Tibial artery (tissue), 4 donors: ENCODE measurements around the gene PHLDB2.

ENCODE experiments used
- DNase-seq, 2 donors: peaks; one replicate each; pipeline ENCODE4 v3.0.0-alpha.2; 2019
- H3K27ac ChIP-seq, 2 donors: fragments of 200-600 bp; sonication (generic) in 1 of 2; 1 replicate in 1 of 2; 2 replicates in 1 of 2; pipeline ENCODE4 v1.5.1; 2018 to 2019; ENCODE audit warnings: mild to moderate bottlenecking in 1 of 2
- H3K27me3 ChIP-seq, 2 donors: fragments of 200-600 bp; sonication (generic) in 1 of 2; one replicate each; pipeline versions ENCODE4 v1.5.1 to v1.6.0; 2016 to 2019
- H3K36me3 ChIP-seq, 3 donors: fragments of 200-600 bp; sonication (generic) in 2 of 3; one replicate each; pipeline ENCODE4 v1.5.1; 2016 to 2019; ENCODE audit warnings: mild to moderate bottlenecking in 2 of 3
- H3K4me1 ChIP-seq, 4 donors: fragments of 200-600 bp; sonication (generic) in 2 of 4; 1 replicate in 3 of 4; 2 replicates in 1 of 4; pipeline ENCODE4 v1.5.1; 2016 to 2019
- H3K4me3 ChIP-seq, 2 donors: fragments of 200-600 bp; sonication (generic) in 1 of 2; 1 replicate in 1 of 2; 2 replicates in 1 of 2; pipeline ENCODE4 v1.5.1; 2018 to 2019; ENCODE audit warnings: mild to moderate bottlenecking in 2 of 2
- H3K9me3 ChIP-seq, 3 donors: fragments of 200-600 bp; sonication (generic) in 1 of 3; one replicate each; pipeline ENCODE4 v1.5.1; 2016 to 2019
- CTCF ChIP-seq, 2 experiments: fragments of 200-600 bp in 1 of 2; fragments of 450-650 bp in 1 of 2; IDR thresholded peaks; one replicate each; pipeline ENCODE4 v1.5.1; 2017 to 2019; ENCODE audit warnings: antibody characterized with exemption in 2 of 2, mild to moderate bottlenecking in 1 of 2, moderate library complexity in 1 of 2
- intact Hi-C: fragments of 100-400 bp; cut with DNase I; formaldehyde crosslinking; loops from one replicate; pipeline ENCODE4 v1.15.0; 2023; ENCODE audit warnings: low total_unique reads

PHLDB2 gene

DNA sequence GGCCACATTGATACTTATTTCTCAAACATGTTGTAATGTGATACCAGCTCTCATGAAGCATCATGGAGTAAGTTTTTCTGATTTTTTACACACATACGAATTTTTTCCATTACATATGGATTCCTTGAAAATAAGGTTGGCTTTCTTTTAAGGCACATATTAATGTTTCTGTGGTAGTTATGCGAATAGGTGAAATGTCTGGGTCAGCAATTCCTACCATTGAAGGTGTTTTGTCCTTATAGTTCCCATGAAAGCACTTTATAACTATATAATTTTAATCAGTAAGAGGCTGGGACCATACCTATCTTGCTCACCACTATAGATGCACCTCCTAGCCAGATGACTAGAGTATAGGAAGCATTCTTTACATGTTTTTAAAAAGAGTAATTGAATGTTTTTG is 33.0 kb downstream of the PHLDB2 start:
- intact Hi-C loops: no loop called here
- H3K36me3 ChIP-seq: peaks cover 0 to 7% (median 5%) of the 10 kb centered on the region in 3 donors
- no peak overlapping the region for H3K27ac ChIP-seq
- peaks cover 0 to 71% (median 11%) of the 10 kb centered on the region in 4 donors for H3K4me1 ChIP-seq
- no peak for TF ChIP-seq CTCF (IDR thresholded peaks at IDR 0.05)
- no peak overlapping the region for H3K4me3 ChIP-seq
- H3K9me3 ChIP-seq: no peaks in the 10 kb centered on the region
- no peak for DNase-seq
- H3K27me3 ChIP-seq: no peaks in the 10 kb centered on the region

DNA sequence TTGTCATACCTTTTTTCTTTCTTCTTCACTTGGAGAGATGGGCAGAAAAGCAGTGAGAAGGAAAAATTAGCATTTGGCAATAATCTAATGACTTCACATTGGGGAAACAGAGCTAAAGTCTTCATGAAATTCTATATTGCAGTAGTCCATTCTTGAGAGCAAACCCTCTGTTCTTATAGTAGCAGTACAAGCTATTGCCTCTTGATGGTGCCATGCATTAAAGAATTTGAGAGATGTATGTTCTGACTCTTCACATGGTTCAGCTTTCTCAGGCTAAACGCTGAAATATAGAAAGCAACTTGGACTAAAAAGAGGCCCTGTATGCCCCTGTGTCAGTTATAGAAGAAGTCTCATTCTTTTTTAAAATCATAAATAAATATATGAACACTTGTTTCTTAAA is 36.0 kb downstream of the PHLDB2 start:
- no peaks in the 10 kb centered on the region for H3K27me3 ChIP-seq
- no peak overlapping the region for H3K4me3 ChIP-seq
- H3K36me3 ChIP-seq: peaks cover 0 to 16% (median 7%) of the 10 kb centered on the region in 3 donors
- no peaks in the 10 kb centered on the region for H3K9me3 ChIP-seq
- no peak overlapping the region for H3K27ac ChIP-seq
- DNase-seq: no peak
- intact Hi-C loops: no loop called here
- peaks cover 0 to 57% (median 8%) of the 10 kb centered on the region in 4 donors for H3K4me1 ChIP-seq
- no peak for TF ChIP-seq CTCF (IDR thresholded peaks at IDR 0.05)

DNA sequence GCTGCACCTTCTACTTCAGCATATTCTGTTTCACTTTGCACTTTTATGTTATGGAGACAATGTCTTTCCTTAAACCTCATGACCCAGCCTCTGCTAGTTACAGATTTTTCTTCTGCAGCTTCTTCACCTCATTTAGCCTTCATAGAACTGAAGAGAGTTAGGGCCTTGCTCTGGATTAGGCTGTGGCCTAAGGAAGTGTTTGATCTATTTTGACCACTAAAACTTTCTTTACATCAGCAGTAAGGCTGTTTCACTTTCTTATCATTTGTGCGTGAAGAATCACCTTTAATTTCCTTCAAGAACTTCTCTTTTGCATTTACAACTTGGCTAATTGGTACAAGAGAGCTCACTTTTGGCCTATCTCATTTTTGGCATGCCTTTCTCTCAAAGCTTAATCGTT is 40.9 kb downstream of the PHLDB2 start:
- TF ChIP-seq CTCF (IDR thresholded peaks at IDR 0.05): no peak
- Histone ChIP-seq H3K27ac (no peak overlapping the region), H3K9me3 (no peaks in the 10 kb centered on the region), H3K4me1 (peaks cover 0 to 63% (median 15%) of the 10 kb centered on the region in 4 donors), H3K4me3 (no peak overlapping the region), H3K27me3 (no peaks in the 10 kb centered on the region), H3K36me3 (peaks cover 0 to 16% (median 7%) of the 10 kb centered on the region in 3 donors)
- intact Hi-C loops: no loop called here
- no peak for DNase-seq

GRCh38 chr3:111901637-111902036 is 42.6 kb downstream of the PHLDB2 start:
- Histone ChIP-seq H3K27me3 (no peaks in the 10 kb centered on the region), H3K9me3 (no peaks in the 10 kb centered on the region), H3K27ac (no peak overlapping the region), H3K4me3 (no peak overlapping the region), H3K4me1 (peaks cover 0 to 76% (median 15%) of the 10 kb centered on the region in 4 donors), H3K36me3 (peaks cover 0 to 19% (median 16%) of the 10 kb centered on the region in 3 donors)
- TF ChIP-seq CTCF (IDR thresholded peaks at IDR 0.05): no peak
- no peak for DNase-seq
- intact Hi-C loops: no loop called here

DNA sequence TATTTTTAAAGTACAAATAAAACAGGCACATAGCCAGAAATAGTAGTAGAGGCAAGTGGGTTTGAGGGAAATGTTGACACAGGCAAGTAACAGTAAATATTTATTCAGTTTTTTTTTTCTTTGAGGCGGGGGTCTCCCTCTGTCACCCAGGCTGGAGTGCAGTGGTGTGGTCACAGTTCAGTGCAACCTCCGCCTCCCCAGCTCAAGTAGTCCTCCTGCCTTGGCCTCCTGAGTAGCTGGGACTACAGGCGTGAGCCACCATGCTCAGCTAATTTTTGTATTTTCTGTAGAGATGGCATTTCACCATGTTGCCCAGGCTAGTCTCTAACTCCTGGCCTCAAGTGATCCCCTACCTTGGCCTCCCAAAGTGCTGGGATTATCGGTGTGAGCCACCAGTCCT is 43.5 kb downstream of the PHLDB2 start:
- intact Hi-C loops: no loop called here
- DNase-seq: no peak
- Histone ChIP-seq H3K9me3 (no peaks in the 10 kb centered on the region), H3K4me3 (no peak overlapping the region), H3K36me3 (peaks cover 0 to 19% (median 16%) of the 10 kb centered on the region in 3 donors), H3K27me3 (no peaks in the 10 kb centered on the region), H3K27ac (no peak overlapping the region), H3K4me1 (peaks cover 0 to 77% (median 15%) of the 10 kb centered on the region in 4 donors)
- no peak for TF ChIP-seq CTCF (IDR thresholded peaks at IDR 0.05)

DNA sequence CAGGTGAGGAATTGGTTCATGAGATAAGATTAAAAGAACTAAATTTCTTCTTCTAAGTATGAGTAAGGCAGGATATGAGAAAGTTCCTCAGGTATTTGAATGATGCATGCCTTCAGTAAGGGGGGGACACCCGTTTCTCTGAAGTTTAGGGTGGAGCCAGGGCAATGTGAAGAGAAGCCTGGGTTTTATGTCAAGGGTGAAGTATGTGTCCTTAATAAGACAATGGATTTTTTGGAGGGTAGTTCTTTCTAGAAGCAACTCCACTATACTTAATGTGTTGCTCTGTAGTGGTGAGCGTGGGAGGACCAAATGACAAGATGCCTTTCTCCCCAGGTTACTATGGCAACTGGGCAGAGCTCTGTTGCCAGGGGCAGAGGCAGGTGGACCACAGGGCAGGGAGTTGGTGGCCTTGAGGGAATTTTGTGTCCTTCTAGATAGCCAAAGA is 44.0 kb downstream of the PHLDB2 start:
- no peak for DNase-seq

More for the DNA sequence above, 44.0 kb downstream of the PHLDB2 start:
- intact Hi-C loops: no loop called here
- Histone ChIP-seq H3K36me3 (peaks cover 0 to 18% (median 16%) of the 10 kb centered on the region in 3 donors), H3K9me3 (no peaks in the 10 kb centered on the region), H3K4me3 (no peak overlapping the region), H3K27me3 (no peaks in the 10 kb centered on the region), H3K27ac (no peak overlapping the region), H3K4me1 (peaks cover 0 to 77% (median 15%) of the 10 kb centered on the region in 4 donors)
- TF ChIP-seq CTCF (IDR thresholded peaks at IDR 0.05): no peak
